ENCODE results near the gene WDR70. TPM values are rescaled to one million over a fixed set of nuclear protein-coding genes. Genes with fewer than 3 reads are reported as not detected.

WDR70 gene
- total RNA-seq, 1 donor from 2014 or later = 18.7 TPM

- TF ChIP-seq CTCF (IDR thresholded peaks at IDR 0.05; ENCODE audit: borderline replicate concordance) = no peak
- no peak for DNase-seq
- peaks cover 8% of the 10 kb centered on the region for H3K4me1 ChIP-seq
- H3K27ac ChIP-seq (replicated peaks) = no peak overlapping the region
- H3K36me3 ChIP-seq = peaks cover 13% of the 10 kb centered on the region
- no peak overlapping the region for H3K4me3 ChIP-seq
- no peaks in the 10 kb centered on the region for H3K9me3 ChIP-seq (replicated peaks)
- intact Hi-C loops (cut with micrococcal nuclease) = no loop called here
- no peaks in the 10 kb centered on the region for H3K27me3 ChIP-seq (ENCODE audit: low read depth)
These were observed 363.0 kb downstream of the WDR70 start for GRCh38 chr5:37742111-37742510.

- Histone ChIP-seq H3K4me3 (no peak overlapping the region), H3K36me3 (peaks cover 29% of the 10 kb centered on the region), H3K9me3 (replicated peaks) (peaks cover 11% of the 10 kb centered on the region), H3K27me3 (ENCODE audit: low read depth) (no peaks in the 10 kb centered on the region), H3K27ac (replicated peaks) (no peak overlapping the region), H3K4me1 (no peaks in the 10 kb centered on the region)
- intact Hi-C loops (cut with micrococcal nuclease) = no loop called here
- DNase-seq = no peak
- TF ChIP-seq CTCF (IDR thresholded peaks at IDR 0.05; ENCODE audit: borderline replicate concordance) = no peak
These were observed 372.1 kb downstream of the WDR70 start for GRCh38 chr5:37751227-37751626.

GRCh38 chr5:37754976-37755375, 375.9 kb downstream of the WDR70 start:
- intact Hi-C loops (cut with micrococcal nuclease) = no loop called here
- H3K27me3 ChIP-seq (ENCODE audit: low read depth) = no peaks in the 10 kb centered on the region
- no peak for TF ChIP-seq CTCF (IDR thresholded peaks at IDR 0.05; ENCODE audit: borderline replicate concordance)
- peaks cover 19% of the 10 kb centered on the region for H3K9me3 ChIP-seq (replicated peaks)
- no peak overlapping the region for H3K4me3 ChIP-seq
- no peak for DNase-seq
- peaks cover 34% of the 10 kb centered on the region for H3K36me3 ChIP-seq
- no peak overlapping the region for H3K27ac ChIP-seq (replicated peaks)
- H3K4me1 ChIP-seq = no peaks in the 10 kb centered on the region

- Histone ChIP-seq H3K4me3 (no peak overlapping the region), H3K9me3 (replicated peaks) (peaks cover 19% of the 10 kb centered on the region), H3K27me3 (ENCODE audit: low read depth) (no peaks in the 10 kb centered on the region), H3K36me3 (peaks cover 34% of the 10 kb centered on the region), H3K27ac (replicated peaks) (no peak overlapping the region), H3K4me1 (no peaks in the 10 kb centered on the region)
- intact Hi-C loops (cut with micrococcal nuclease) = no loop called here
- no peak for TF ChIP-seq CTCF (IDR thresholded peaks at IDR 0.05; ENCODE audit: borderline replicate concordance)
- no peak for DNase-seq
These were observed 376.5 kb downstream of the WDR70 start for GRCh38 chr5:37755581-37755980.

GRCh38 chr5:37756248-37756647, 377.1 kb downstream of the WDR70 start:
- TF ChIP-seq CTCF (IDR thresholded peaks at IDR 0.05; ENCODE audit: borderline replicate concordance) = no peak
- DNase-seq = no peak
- H3K36me3 ChIP-seq = peaks cover 34% of the 10 kb centered on the region
- no peaks in the 10 kb centered on the region for H3K27me3 ChIP-seq (ENCODE audit: low read depth)
- intact Hi-C loops (cut with micrococcal nuclease) = no loop called here
- no peaks in the 10 kb centered on the region for H3K4me1 ChIP-seq
- no peak overlapping the region for H3K4me3 ChIP-seq
- no peak overlapping the region for H3K27ac ChIP-seq (replicated peaks)
- peaks cover 19% of the 10 kb centered on the region for H3K9me3 ChIP-seq (replicated peaks)

All from left ventricle myocardium inferior (tissue), 1 donor.